ENCODE data around the gene MFGE8. TPM values are rescaled to one million over a fixed set of nuclear protein-coding genes. Genes with fewer than 3 reads are reported as not detected.

Gene MFGE8
- total and polyA plus RNA-seq, 9 of the 15 experiments (the other 6 are each of a cell fraction or from before 2014, with no cell fraction given) = 2.3 to 142 (median 62.3) TPM

DNA sequence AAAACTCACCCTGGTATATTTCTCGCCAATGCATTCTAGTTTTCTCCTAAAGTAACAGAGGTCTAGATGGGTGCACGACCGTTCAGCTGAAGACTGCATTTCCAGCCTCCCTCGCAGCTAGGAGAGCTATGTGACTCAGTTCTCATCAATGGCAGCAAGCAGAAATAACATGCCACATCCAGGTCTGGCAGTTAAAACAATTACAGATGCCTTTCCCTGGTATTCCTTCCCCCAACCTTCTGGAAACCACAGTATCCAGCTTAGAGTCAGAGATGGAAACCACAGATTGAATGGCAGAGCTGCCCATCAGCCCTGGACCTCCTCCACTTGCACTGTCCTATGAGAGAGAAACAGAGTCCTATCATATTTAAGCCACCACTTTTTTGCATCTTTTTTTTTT, 22.7 kb downstream of the MFGE8 start:
- Histone ChIP-seq H3K9ac (ENCODE audit: insufficient read depth in 1 of 2, low read depth in 2 of 2, low read length in 2 of 2) (no peak overlapping the region), H3K79me2 (ENCODE audit: control insufficient read depth, insufficient read depth, low read length) (no peaks in the 10 kb centered on the region), H3K4me1 (replicated peaks in 1 of 2; ENCODE audit: control insufficient read depth in 2 of 2, insufficient read depth in 2 of 2, low read length in 2 of 2) (peaks cover 0 to 14% of the 10 kb centered on the region in 2 experiments; a peak in 3 of 5 replicates), H3K9me3 (replicated peaks; ENCODE audit: control insufficient read depth, insufficient read depth, low read depth, low read length) (no peaks in the 10 kb centered on the region), H2AFZ (ENCODE audit: low read depth, low read length) (no peak overlapping the region), H3K27me3 (ENCODE audit: control insufficient read depth in 2 of 2, insufficient read depth in 2 of 2, low read length in 2 of 2) (peaks cover 0 to 17% of the 10 kb centered on the region in 2 experiments; a peak in 4 of 5 replicates), H3K36me3 (ENCODE audit: control insufficient read depth, insufficient read depth, low read length) (no peaks in the 10 kb centered on the region), H3K4me3 (no peak overlapping the region), H3K27ac (ENCODE audit: extremely low read depth, low read depth, low read length) (no peak overlapping the region), H4K20me1 (replicated peaks; ENCODE audit: control insufficient read depth, insufficient read depth, low read length) (no peaks in the 10 kb centered on the region; the same call in 1 of the 2 replicates), H3K9me1 (ENCODE audit: control insufficient read depth, insufficient read depth, low read length) (no peaks in the 10 kb centered on the region), H3K4me2 (ENCODE audit: insufficient read depth, low read length) (no peak overlapping the region)
- DNase-seq (ENCODE audit: extremely low read depth in 1 of 4, low spot score in 3 of 4) = no peak
- in situ Hi-C loops (cut with MboI) (no loop called here), intact Hi-C loops (cut with micrococcal nuclease) (no loop called here)
- FAIRE-seq = no peak
- no peak for ATAC-seq
- ChIA-PET CTCF (ENCODE audit: low intra/inter-chr PET ratio) (no interaction called here), POLR2A (interaction anchor here (1.3 to 1.8 kb wide), 2 partner anchors 12 to 15 kb away, joined by 3 to 5 read pairs; no protein-coding TSS in a partner anchor)
- TF ChIP-seq E2F5 (CRISPR knock-in tag; IDR thresholded peaks at IDR 0.05) (no peak), NFE2L1 (tag; IDR thresholded peaks at IDR 0.05; ENCODE audit: borderline replicate concordance, low read depth) (no peak), TAF1 (IDR thresholded peaks at IDR 0.05; ENCODE audit: control insufficient read depth, extremely low read depth, insufficient read depth, low read length, severe bottlenecking) (no peak), CREB3L1 (IDR thresholded peaks at IDR 0.05; ENCODE audit: borderline replicate concordance, low read depth) (no peak), MECOM (CRISPR knock-in tag; IDR thresholded peaks at IDR 0.05) (no peak), HDGF (IDR thresholded peaks at IDR 0.05) (no peak), GABPB1 (CRISPR knock-in tag; IDR thresholded peaks at IDR 0.05) (no peak), GATAD2B (IDR thresholded peaks at IDR 0.05; ENCODE audit: borderline replicate concordance) (no peak), KLF16 (IDR thresholded peaks at IDR 0.05) (no peak), CREBBP (IDR thresholded peaks at IDR 0.05; ENCODE audit: low read depth, low read length) (no peak)
- 5% methylated on average over 4 of the region's 4 CpGs for WGBS (ENCODE audit: insufficient coverage, low coverage, missing lambda C conversion rate)
- no TSS peak for BruUV-seq (replicated peaks)

Data from K562 (cell line).